Measurements from ENCODE around the gene ADAMTS17. TPM values are rescaled to one million over a fixed set of nuclear protein-coding genes. Genes with fewer than 3 reads are reported as not detected.

Gene ADAMTS17
- total RNA-seq, 1 donor: 0.81 TPM

DNA sequence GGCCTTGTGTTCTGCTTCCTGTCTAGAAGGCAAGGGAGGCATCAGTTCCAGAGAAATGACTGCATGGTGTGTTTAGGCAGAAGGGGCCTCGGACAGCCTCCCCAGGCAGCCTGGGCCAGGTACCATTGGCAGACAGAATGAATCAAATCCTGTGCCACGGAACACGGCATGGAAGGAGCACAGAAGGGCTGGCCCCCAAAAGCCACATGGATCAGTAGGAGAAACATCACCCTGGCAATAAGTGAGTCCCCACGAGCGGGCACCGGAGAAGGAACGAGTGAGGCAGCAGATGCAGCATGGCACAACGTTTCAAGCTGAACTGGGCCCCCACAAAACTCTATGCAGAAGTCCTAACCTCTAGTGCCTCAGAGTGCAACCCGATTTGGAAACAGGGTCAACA lies 223.2 kb downstream of the ADAMTS17 start:
- TF ChIP-seq, protein P1, sequence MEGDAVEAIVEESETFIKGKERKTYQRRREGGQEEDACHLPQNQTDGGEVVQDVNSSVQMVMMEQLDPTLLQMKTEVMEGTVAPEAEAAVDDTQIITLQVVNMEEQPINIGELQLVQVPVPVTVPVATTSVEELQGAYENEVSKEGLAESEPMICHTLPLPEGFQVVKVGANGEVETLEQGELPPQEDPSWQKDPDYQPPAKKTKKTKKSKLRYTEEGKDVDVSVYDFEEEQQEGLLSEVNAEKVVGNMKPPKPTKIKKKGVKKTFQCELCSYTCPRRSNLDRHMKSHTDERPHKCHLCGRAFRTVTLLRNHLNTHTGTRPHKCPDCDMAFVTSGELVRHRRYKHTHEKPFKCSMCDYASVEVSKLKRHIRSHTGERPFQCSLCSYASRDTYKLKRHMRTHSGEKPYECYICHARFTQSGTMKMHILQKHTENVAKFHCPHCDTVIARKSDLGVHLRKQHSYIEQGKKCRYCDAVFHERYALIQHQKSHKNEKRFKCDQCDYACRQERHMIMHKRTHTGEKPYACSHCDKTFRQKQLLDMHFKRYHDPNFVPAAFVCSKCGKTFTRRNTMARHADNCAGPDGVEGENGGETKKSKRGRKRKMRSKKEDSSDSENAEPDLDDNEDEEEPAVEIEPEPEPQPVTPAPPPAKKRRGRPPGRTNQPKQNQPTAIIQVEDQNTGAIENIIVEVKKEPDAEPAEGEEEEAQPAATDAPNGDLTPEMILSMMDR (IDR thresholded peaks at IDR 0.05; ENCODE audit: insufficient read depth, low read length): no peak
- no peak for DNase-seq (ENCODE audit: low read depth)
- H3K4me3 ChIP-seq (ENCODE audit: low read depth, low read length): no peak overlapping the region

- TF ChIP-seq, protein P1 (IDR thresholded peaks at IDR 0.05; ENCODE audit: insufficient read depth, low read length): no peak
- no peak for DNase-seq (ENCODE audit: low read depth)
- no peak overlapping the region for H3K4me3 ChIP-seq (ENCODE audit: low read depth, low read length)
Observed at GRCh38 chr15:100116416-100117190, 225.2 kb downstream of the ADAMTS17 start.

DNA sequence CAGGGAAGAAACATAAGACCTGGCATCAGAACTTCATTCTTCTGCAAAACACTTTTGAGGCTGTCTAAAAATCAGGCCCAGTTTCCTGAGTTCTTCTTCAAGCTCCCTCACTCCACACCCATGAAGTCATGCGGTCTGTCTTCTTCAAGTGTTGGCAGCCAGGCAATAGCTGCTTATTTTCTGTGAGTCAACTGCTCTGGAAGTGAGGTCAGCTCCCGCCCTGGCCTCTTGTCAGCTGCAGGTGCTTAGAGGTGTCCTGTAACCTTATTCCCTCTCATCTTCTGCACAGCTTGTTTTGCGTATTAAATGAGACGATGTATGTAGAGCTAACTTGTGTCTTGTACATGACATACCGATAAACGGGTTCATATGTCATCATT lies 226.1 kb downstream of the ADAMTS17 start:
- DNase-seq (ENCODE audit: low read depth): peak; percentile 71

DNA sequence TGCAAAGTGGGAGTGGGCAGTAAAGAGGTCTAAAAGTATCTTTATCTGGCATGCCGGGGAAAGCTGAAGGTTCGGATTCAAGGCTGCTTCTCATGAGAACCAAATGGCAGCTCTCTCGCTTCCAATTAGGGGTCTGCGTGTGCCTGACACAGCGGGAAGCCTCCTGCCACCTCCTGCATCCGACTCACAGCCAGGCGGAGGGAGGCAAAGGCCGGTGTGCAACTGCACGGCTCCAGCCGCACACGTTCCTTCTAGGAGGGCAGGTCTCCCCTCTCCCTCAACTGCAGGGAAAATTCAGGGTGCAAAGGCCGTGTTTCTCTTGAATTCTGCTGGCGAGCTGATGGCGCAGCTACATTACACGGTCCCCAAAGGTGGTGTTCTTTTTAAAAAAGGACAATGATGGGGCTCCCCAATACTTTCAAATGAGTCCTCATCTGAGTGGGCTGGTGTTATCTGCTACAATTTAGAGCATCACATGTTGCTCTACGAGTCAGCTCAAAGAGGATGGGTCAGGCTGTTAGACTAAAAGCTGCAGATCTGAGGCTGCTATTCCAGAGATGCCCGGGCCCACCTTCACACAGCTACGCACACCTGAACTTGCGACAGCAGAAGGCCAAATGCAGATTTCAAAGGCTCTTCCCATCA lies 226.6 kb downstream of the ADAMTS17 start:
- no peak for DNase-seq (ENCODE audit: low read depth)
- TF ChIP-seq, protein P1 (IDR thresholded peaks at IDR 0.05; ENCODE audit: insufficient read depth, low read length): no peak
- H3K4me3 ChIP-seq (ENCODE audit: low read depth, low read length): peak overlapping the region; percentile 6

More for the DNA sequence above, 226.1 kb downstream of the ADAMTS17 start:
- H3K4me3 ChIP-seq (ENCODE audit: low read depth, low read length): no peak overlapping the region
- TF ChIP-seq, protein P1 (IDR thresholded peaks at IDR 0.05; ENCODE audit: insufficient read depth, low read length): no peak

DNA sequence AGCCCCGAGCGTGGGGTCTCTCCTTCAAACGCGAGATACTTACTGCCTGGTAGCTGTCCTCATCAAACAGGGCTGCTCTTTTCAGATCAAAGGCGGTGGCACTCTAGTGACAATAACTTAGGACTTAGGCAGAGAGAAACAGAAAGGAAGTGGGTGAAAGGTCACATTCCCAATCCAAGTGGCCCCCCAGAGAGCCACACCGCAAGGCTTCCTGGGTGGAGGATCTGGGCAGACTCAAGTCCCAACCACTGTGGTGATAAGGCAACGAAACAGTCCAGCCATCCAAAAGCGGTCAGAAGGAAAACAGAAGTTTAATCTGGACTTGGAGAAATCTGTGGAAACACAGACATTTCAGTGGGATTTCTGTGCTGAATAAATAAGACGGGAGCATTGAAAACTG lies 227.2 kb downstream of the ADAMTS17 start:
- DNase-seq (ENCODE audit: low read depth): peak; percentile 84
- peak overlapping the region; percentile 46 for H3K4me3 ChIP-seq (ENCODE audit: low read depth, low read length)
- TF ChIP-seq, protein P1 (IDR thresholded peaks at IDR 0.05; ENCODE audit: insufficient read depth, low read length): no peak

- TF ChIP-seq, protein P1 (IDR thresholded peaks at IDR 0.05; ENCODE audit: insufficient read depth, low read length): no peak
- peak; percentile 96 for DNase-seq (ENCODE audit: low read depth)
- H3K4me3 ChIP-seq (ENCODE audit: low read depth, low read length): peak overlapping the region; percentile 46
Observed at GRCh38 chr15:100114100-100114499, 227.7 kb downstream of the ADAMTS17 start.
